Measurements from ENCODE around the gene PGP.

The PGP gene

DNA sequence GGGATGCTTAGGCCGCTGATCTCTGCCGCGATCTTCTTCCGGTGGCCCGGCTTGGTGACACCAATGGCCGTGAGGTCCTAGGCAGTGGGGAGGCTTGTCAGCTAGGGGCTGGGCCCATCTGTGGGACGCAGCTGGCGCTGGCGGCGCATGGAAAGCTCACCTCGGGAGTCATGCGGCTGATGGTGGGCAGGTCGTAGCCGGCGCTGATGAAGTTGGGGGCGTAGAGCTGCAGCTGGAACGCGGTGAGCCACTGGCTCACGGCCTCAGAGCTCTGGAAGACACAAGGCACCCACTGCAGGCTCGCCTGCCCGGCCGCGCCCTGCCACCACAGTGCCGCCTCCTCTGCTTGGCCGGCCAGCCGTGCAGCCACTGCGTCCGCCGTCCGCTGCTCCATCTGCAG, 31.0 kb downstream of the PGP start:
- DNase-seq (ENCODE audit: low read depth, low spot score) = no peak

DNA sequence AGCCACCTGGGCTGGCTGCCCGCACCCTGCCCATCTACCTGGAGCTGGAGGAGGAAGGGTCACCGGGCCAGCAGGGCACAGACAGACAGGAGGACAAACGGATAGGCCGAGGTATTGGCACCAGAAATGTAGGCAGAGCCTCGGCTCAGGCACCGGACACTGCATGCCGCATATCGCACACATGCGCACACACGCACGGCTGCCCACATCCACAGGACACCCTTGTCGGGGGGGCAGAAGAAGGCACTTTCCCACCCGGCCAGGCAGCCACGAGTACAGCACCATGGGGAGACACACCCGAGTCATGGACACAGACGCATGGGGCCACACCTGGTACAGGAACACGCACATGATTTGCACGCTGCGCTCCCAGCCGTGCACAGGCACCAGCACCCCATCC, 32.7 kb downstream of the PGP start:
- no peak for DNase-seq (ENCODE audit: low read depth, low spot score)

DNA sequence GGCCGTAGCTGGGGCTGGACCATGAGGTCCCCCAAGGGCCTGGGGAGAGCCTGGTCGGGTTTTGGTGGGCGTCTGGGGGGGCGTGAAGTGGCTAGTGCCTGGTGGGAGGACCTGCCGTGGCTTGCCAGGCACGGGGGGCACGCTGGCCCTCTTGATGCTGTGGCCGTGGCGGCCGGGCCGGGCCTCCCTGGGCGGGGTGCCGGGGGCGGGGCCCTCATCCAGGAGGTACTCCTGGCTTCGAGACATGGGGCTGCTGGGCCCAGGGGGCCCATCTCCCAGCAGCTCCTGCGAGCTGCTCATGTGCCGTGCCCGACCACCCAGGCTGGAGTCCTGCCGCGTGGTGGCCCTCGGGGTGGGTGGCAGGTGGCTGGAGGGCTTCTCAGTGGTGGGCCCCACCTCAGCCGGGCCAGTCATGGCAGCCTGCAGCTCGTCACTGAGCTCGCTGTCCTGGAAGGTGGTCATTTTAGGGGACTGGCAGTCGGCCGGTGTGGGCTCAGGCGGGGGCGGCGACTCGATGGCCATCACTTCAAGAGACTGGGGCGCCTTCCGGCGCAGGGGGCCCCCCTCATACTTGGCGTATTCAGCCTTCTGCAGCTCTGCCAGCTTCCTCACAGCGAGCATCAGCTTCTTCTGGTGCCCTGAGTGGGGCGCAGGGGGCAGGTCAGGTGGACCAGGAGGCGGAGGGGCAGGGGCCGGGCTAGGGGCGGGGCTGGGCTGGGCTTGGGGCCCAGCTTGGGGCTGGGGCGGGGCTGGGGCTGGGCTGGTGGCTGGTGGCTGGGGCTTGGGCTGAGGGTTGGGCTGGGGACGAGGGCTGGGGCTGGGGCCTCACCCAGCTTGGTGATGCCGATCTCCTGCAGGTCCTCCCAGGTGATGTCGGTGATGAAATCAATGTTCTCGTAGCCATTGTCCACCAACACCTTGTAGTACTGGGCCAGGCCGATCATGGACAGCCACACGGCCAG, 33.4 kb downstream of the PGP start:
- no peak for DNase-seq (ENCODE audit: low read depth, low spot score)

DNA sequence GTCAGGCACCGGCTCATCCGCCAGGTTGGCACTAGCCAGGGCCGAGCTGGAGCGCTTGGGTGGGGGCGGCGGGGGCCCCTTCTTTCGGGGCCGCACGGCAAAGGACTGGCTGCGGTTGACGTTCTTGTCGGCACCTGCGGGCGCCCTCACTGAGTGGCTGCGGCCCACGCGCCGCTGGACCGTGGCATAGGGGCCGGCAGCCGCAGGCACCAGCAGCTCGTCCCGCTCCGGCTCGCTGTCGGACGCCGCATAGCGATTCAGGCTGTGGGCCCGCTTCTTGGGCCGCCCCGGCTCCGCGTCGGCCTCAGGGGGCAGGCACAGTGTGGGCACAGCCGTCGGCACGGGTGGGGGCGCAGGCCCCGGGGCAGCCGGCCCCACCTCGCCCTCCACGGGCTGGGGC, 34.2 kb downstream of the PGP start:
- DNase-seq (ENCODE audit: low read depth, low spot score) = no peak

DNA sequence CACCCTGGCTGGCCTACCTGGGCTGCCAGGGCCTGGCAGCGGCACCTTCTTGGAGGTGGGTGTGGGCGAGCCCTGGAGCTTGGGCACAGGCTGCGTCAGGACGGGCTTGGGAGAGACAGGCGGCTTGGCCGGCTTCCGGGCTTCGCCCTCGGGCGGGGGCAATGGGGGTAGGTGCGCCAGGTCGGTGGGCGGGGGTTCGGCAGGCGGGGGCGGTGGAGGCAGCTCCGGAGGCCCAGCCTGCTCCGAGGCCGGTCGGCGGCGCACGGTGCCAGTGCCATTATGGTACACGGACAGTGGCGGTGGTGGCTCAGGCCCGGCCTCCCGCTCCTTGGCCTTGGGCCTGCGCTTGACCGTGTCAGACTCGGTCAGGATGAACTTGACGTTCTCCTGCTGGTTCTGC, 35.1 kb downstream of the PGP start:
- no peak for DNase-seq (ENCODE audit: low read depth, low spot score)

DNA sequence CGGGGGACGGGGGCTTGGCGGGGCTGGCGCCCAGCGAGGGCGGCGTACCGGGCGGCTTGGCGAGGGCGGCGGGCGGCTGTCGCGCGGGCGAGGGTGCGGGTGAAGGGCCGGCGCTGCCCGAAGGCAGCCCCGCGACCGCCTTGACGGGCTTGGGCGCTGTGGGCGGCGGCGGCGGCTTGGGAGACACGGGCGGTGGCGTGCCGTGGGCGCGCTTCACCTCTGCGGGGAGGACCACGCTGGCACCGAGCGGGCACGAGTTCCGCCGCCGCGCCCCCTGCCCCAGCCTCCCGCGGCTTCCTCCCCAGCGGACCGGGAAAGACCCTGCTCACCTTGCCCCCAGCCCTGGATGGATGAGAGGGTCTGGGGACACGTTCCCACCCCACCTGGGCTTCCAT, 35.5 kb downstream of the PGP start:
- DNase-seq (ENCODE audit: low read depth, low spot score) = no peak

GRCh38 chr16:2178321-2179106, 36.1 kb downstream of the PGP start:
- peak; percentile 61 for DNase-seq (ENCODE audit: low read depth, low spot score)

DNA sequence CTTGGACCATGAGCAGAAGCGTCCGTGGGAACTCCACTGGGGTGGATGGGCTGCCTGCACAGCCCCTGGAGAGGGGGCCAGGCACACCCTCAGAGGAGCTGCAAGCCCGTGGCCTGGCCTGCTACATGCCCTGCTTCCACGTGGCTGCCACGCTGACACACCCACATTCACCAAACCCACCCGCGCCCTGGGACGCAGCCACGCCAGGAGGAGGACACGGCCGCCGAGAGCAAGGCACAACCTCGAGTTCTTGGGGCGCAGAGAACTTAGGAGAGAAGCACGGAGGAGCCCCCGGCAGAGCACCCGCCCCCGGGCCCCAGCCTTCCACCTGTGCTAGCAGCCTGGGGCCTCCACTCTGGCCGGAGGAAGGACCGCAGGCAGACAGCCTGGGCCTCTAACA, 37.1 kb downstream of the PGP start:
- DNase-seq (ENCODE audit: low read depth, low spot score) = no peak

GRCh38 chr16:2177101-2177500, 37.5 kb downstream of the PGP start:
- DNase-seq (ENCODE audit: low read depth, low spot score) = no peak

DNA sequence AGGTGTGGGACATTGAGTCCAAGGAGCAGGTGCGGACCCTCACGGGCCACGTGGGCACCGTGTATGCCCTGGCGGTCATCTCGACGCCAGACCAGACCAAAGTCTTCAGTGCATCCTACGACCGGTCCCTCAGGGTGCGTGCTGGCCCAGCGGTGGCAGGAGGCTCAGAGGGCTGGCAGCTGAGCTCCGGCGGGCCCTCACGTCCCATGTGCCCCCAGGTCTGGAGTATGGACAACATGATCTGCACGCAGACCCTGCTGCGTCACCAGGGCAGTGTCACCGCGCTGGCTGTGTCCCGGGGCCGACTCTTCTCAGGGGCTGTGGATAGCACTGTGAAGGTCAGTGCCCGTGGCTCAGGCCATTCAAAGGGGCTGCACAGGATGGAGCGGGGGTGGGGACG, 38.6 kb downstream of the PGP start:
- DNase-seq (ENCODE audit: low read depth, low spot score) = no peak

GRCh38 chr16:2175454-2175853, 39.2 kb downstream of the PGP start:
- DNase-seq (ENCODE audit: low read depth, low spot score) = no peak

DNA sequence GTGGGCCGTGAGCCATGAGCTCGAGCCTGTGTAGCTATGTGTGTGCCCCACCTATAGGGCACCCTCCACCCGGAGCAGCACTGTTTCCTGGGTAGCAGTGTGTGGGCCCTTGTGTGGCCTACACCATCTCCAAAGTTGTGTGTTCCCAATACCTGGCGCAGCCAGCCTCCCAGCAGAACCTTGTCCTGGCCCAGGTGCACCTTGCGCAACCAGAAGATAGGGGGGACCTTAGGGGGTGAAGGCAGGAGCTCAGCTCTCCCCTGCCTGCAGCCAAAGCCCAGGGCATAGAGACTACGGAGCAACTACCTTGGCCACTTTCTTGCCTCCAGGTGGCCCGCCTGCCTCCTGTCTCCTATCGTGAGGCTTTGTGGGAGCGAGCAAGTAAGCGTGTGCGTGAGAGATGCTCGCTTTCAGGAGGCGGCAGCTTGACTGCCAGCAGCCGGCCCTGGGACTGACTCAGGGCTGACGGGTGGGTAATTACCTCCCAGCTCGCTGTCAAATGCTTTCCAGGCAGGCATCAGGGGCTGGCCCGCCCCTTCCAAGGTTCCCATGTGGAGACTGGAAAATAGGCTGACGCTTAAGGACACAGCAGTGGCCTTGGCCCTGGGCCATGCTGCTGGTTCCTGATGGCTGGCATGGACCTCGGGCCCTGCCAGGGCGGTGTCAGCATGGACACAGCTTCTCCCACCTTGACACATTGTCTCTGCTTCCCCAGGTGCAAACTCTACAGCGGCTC, 40.1 kb downstream of the PGP start:
- no peak for DNase-seq (ENCODE audit: low read depth, low spot score)

GRCh38 chr16:2173916-2174315, 40.7 kb downstream of the PGP start:
- no peak for DNase-seq (ENCODE audit: low read depth, low spot score)

DNA sequence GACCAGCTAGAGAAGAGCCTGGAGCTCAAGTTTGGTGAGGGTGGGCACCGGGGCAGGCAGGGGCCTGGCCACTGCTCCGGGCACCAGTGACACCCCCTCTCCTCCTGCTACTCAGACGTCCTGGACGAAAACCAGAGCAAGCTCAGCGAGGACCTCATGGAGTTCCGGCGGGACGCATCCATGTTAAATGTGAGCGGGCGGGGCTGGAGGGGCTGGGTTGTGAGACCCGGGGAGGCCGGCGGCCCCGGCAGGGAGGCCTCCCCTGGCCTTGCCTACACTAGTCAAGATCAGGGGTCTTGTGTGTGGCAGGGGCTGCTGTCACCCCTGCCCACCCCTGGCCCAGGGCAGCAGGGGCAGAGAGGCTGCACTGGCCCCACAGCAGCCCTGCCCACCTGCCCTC, 41.3 kb downstream of the PGP start:
- DNase-seq (ENCODE audit: low read depth, low spot score) = no peak

DNA sequence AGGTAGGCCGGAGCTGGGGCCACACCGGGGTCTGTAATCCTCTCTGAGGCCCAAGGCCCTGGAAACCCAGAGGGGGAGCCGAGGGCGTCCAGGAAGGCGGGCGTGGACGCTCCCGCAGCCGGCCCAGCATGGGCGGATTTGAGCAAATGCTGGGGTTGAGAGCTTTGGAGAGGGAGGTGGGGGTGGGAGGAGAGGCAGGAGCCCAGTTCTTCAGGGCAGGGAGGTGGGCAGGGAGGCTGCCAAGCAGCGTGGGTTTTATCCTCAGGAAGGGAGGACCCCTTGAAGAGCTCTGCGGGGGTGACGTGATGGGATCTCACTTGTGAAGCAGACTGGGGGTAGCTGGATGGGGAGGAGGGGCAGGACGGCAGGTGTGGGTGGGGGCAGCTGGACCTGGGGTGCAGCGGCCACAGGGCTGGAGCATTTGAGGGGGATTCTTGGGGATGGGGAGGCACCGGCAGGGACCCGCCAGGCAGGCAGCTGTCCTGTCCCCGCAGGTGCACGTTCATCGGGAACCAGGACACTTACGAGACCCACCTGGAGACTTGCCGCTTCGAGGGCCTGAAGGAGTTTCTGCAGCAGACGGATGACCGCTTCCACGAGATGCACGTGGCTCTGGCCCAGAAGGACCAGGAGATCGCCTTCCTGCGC, 41.8 kb downstream of the PGP start:
- no peak for DNase-seq (ENCODE audit: low read depth, low spot score)

DNA sequence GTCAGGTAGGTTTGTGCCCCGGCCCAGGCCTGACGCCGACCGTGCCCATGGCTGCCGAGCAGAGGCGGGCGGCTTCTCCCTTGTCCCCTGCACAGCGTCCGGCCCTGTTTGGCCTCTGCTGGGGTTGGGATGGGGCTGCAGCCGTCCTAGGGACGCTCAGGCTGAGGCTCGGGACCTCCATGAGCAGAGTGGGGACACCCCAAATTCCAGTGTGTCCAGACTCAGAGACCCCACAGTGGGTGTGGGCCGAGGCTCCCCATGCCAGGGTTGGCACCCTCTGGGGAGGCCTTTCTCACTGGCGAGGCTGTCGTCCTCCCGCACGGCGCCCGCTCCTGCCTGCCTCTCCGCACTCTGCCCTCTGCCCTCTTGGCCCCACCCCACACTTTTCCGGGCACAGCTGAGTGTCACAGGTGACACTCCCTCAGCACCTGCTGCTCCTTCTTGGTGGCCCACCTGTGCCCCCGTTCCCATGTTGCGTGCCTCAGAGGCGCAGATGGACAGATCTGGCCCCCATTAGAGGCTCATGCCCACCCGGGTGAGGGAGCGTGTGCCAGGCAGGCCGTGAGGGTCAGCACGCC, 43.0 kb downstream of the PGP start:
- DNase-seq (ENCODE audit: low read depth, low spot score) = no peak

DNA sequence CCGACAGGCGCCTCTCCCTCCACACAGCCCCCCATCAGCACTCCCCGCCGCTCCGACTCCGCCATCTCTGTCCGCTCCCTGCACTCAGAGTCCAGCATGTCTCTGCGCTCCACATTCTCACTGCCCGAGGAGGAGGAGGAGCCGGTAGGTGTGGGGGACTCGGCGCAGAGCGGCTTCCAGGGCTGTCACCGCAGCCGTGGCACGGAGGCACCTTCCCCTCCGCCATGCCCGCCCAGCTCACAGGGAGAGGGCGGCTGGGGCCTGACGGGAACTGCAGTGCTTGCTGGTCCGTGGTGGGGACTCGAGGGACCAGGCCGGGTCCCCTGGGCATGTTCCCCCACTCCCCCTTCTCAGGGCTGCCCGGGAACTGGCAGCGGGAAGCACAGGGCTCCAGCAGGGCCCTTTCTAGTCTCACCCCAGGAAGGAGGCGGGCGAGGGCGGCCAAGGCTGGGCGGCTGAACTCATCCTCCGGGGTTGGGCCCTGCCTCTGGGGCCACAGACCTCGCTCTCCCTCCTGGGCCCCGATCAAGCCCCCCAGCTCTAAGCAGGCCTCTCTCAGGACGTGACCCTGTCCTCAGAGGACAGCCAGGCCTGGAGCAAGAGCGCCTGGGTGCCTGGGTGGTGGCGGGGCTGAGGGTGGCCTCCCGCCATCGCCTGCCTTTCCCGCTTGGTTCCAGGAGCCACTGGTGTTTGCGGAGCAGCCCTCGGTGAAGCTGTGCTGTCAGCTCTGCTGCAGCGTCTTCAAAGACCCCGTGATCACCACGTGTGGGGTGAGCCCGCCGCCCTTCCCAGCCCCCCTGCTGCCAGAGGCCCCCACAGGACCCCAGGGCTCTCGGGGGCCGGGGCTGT, 43.8 kb downstream of the PGP start:
- DNase-seq (ENCODE audit: low read depth, low spot score) = no peak

GRCh38 chr16:2170080-2170479, 44.6 kb downstream of the PGP start:
- DNase-seq (ENCODE audit: low read depth, low spot score) = no peak

DNA sequence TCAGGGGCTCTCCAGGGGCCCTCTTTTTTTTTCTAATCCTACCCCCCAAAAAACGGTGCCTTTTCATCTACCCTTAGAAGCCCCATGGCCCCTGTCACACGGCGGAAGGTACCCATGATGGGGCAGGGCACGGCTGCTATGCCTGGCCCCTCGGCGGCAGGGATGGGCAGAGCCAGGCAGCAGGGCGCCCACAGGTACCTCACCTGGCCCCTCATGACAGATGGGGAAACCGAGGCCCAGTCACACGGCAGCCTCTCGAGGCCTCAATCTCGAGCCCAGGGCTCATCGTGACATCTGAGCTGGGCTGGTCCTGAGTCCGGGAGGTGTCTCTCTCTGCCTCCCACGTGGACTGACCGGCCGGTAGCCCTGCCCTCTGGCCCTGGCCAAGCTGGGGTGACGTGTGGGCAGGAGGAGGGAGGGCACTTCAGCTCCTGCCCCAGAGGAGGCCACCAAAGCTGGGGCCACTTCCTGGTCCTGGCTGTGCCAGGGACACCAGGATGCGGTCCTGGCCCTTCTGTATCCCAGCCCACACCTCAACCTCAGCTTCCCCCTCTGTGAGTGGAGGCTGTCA, 47.5 kb downstream of the PGP start:
- no peak for DNase-seq (ENCODE audit: low read depth, low spot score)

All from astrocyte of the hippocampus (primary cell).